ENCODE measurements around the gene PKMYT1. TPM values are rescaled to one million over a fixed set of nuclear protein-coding genes. Genes with fewer than 3 reads are reported as not detected.

The PKMYT1 gene
- total and polyA plus RNA-seq, 3 donors from 2014 or later = 76.4 to 146 (median 119) TPM

DNA sequence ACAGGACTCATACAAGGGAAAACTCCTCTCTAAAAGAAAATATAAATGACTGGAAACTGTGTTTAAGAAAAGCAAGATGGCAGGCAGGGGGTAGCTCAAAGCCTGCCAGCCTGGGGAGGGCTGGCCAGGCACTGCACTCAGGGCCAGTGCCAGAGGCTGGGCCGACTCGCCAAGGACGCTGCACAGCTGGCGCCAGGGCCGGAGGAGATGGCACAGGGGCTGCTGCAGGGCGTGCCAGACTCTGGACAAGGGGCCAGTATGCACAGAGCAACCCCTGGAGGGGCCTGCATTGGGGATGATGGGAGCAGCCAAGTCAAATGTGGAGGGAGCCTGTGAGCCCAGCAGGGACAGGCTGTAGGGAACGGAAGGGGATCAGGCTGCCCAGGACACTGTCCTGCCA lies 4.0 kb downstream of the PKMYT1 start:
- H3K4me3 ChIP-seq = no peak overlapping the region
- no peaks in the 10 kb centered on the region for H3K27me3 ChIP-seq
- intact Hi-C loops (cut with DNase I; ENCODE audit: low total_unique reads) = no loop called here
- no peaks in the 10 kb centered on the region for H3K36me3 ChIP-seq (ENCODE audit: low read depth, missing control alignments)
- DNase-seq = no peak
- H3K9me3 ChIP-seq = no peaks in the 10 kb centered on the region
- peaks cover 13% of the 10 kb centered on the region for H3K4me1 ChIP-seq
- WGBS, 2 donors = 76 to 93% methylated on average over 7 of the region's 7 CpGs
- TF ChIP-seq, protein P1, sequence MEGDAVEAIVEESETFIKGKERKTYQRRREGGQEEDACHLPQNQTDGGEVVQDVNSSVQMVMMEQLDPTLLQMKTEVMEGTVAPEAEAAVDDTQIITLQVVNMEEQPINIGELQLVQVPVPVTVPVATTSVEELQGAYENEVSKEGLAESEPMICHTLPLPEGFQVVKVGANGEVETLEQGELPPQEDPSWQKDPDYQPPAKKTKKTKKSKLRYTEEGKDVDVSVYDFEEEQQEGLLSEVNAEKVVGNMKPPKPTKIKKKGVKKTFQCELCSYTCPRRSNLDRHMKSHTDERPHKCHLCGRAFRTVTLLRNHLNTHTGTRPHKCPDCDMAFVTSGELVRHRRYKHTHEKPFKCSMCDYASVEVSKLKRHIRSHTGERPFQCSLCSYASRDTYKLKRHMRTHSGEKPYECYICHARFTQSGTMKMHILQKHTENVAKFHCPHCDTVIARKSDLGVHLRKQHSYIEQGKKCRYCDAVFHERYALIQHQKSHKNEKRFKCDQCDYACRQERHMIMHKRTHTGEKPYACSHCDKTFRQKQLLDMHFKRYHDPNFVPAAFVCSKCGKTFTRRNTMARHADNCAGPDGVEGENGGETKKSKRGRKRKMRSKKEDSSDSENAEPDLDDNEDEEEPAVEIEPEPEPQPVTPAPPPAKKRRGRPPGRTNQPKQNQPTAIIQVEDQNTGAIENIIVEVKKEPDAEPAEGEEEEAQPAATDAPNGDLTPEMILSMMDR (IDR thresholded peaks at IDR 0.05) = no peak
- TF ChIP-seq POLR2A (IDR thresholded peaks at IDR 0.05) = no peak
- no peak overlapping the region for H3K27ac ChIP-seq

DNA sequence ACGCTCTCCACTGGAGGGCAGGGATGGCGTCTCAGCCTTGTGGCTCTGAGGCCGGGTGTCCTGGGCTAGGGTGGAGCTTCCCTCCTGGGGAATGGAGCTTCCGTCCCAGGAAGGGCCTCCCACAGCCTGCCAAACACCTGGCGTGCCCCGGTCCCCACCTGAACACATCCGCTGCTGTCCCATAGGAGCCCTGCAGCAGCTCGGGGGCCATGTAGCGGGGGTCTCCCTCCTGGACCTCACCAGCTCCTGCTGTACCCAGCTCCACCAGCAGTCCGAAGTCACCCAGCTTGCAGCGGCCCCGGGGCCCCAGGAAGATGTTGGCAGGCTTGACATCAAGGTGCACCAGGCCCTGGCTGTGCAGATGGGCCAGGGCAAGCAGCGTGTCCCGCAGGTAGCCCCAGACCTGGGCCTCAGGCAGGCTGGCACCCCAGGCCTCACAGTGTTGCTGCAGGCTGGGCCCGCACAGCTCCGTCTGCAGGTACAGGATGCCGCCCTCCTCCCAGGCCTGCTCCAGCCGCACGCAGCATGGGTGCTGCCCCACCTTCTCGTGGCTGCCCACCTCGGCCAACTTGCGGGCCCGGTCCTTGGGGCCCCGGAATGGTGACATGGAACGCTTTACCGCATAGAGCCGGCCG lies 5.0 kb downstream of the PKMYT1 start:
- H3K36me3 ChIP-seq (ENCODE audit: low read depth, missing control alignments) = no peaks in the 10 kb centered on the region
- no peak overlapping the region for H3K27ac ChIP-seq
- TF ChIP-seq POLR2A (IDR thresholded peaks at IDR 0.05) = no peak
- TF ChIP-seq, protein P1 (IDR thresholded peaks at IDR 0.05) = no peak
- H3K9me3 ChIP-seq = no peaks in the 10 kb centered on the region
- 92 to 96% methylated on average over 18 to 28 of the region's 28 CpGs for WGBS, 2 donors
- intact Hi-C loops (cut with DNase I; ENCODE audit: low total_unique reads) = no loop called here
- H3K4me3 ChIP-seq = no peak overlapping the region
- DNase-seq = no peak
- H3K4me1 ChIP-seq = peaks cover 9% of the 10 kb centered on the region
- no peaks in the 10 kb centered on the region for H3K27me3 ChIP-seq

DNA sequence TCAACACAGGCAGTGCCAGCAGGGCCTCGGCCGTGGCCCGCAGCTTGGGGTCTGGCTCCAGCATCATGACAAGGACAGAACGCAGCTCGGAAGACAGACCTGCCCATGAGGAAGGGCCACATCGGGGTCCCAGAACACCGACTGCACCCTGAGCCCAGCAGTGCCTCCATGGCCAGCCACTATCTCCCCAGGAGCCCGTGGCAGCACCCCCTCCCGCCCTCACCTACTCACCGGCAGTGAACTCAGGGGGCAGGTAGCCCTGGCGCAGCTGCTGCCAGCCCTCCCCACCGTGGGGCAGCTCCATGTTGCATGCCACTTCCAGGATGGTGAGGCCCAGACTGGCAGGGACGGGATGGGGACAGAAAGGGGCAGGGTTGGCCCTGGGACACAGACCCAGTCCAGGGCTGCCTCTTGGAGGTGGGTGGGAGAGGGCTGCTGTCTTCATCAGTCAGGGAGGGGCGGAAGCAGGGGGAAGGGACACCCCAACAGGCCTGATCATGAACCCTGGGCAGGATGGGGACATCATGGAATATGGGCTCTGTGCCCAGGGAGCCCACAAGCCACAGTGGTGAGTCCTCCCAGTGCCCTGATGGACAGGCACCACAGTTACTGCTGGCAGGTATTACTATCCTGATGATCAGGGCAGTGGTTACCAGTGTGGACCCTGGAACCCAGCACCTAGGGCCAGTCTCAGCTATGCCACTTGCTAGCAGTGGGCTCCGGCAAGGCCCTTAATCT lies 5.8 kb downstream of the PKMYT1 start:
- no peak for DNase-seq
- Histone ChIP-seq H3K36me3 (ENCODE audit: low read depth, missing control alignments) (no peaks in the 10 kb centered on the region), H3K9me3 (no peaks in the 10 kb centered on the region), H3K27me3 (no peaks in the 10 kb centered on the region), H3K4me3 (no peak overlapping the region), H3K4me1 (peaks cover 9% of the 10 kb centered on the region), H3K27ac (no peak overlapping the region)
- WGBS, 2 donors = 93% methylated on average over 8 to 15 of the region's 15 CpGs
- TF ChIP-seq, protein P1 (IDR thresholded peaks at IDR 0.05) = no peak
- TF ChIP-seq POLR2A (IDR thresholded peaks at IDR 0.05) = no peak
- intact Hi-C loops (cut with DNase I; ENCODE audit: low total_unique reads) = no loop called here

DNA sequence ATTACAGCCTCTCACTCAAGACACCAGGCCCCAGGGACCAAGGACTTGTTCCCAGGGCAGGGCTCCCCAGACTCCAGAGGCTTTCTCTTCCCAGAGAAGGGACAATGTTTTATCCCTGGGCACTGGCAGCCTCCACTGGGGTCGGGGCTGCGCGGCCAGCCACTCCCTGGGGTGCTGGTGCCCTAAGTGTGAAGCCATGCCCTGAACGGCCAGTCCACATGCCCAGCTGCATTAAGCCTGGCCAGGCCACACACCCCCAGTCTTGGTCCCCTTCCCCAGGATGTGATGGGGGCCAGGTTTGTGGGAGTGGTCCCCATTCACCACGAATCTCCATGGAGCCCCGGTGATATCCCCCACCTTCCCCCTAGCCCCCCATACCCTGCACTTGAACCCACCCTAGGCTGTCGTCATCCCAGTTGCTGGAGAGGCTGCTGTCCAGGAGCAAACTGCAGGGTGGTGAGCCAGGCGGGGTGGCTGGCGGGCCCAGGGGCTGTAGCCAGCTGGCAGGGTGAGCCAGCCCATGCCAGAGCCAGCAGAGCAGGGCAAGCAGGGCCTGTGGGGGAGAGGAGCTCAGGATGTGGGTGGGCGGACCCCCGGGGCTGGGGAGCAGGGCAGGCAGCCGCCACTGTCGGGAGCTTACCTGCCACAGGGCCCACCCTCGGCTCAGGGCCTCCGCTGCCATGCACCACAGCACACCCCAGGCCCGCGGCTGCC lies 6.5 kb downstream of the PKMYT1 start:
- Histone ChIP-seq H3K27ac (no peak overlapping the region), H3K27me3 (no peaks in the 10 kb centered on the region), H3K9me3 (no peaks in the 10 kb centered on the region), H3K4me3 (no peak overlapping the region), H3K36me3 (ENCODE audit: low read depth, missing control alignments) (no peaks in the 10 kb centered on the region), H3K4me1 (peaks cover 9% of the 10 kb centered on the region)
- TF ChIP-seq, protein P1 (IDR thresholded peaks at IDR 0.05) = no peak
- intact Hi-C loops (cut with DNase I; ENCODE audit: low total_unique reads) = no loop called here
- no peak for DNase-seq
- WGBS, 2 donors = 80 to 89% methylated on average over 2 to 17 of the region's 17 CpGs

All from testis (tissue), 3 donors.